PC-9 (cell line): ENCODE results near the gene BACH2.

Experiments
- CTCF ChIP-seq: fragments of 200-600 bp; sonication (generic); conservative IDR thresholded peaks from 2 replicates; pipeline ENCODE4 v1.6.1; 2017; ENCODE audit warnings: mixed run types, antibody characterized with exemption, mild to moderate bottlenecking, moderate library complexity
- EZH2 ChIP-seq: fragments of 200-600 bp; sonication (generic); IDR thresholded peaks from 2 replicates; pipeline ENCODE4 v1.8.0; 2017; ENCODE audit warnings: antibody characterized with exemption, low read depth

- TF ChIP-seq CTCF (no peak), EZH2 (no peak)
Measured at GRCh38 chr6:90068703-90069523, 227.7 kb downstream of the BACH2 start.
